PC-9 (cell line): ENCODE measurements around the gene USP11. TPM values are rescaled to one million over a fixed set of nuclear protein-coding genes. Genes with fewer than 3 reads are reported as not detected.

Experiments
- BruUV-seq: library from RNA; stranded (reverse); fragments of 400-500 nt; replicated peaks from 2 replicates; lab custom pipeline; 2021; lab: Mats Ljungman, UMichigan
- CTCF ChIA-PET: fragments of 300-600 bp; sonication (Branson Sonifier 250); formaldehyde crosslinking; loops from one replicate; lab custom pipeline; 2022; ENCODE audit warnings: antibody characterized with exemption; lab: Charles Lee
- POLR2A ChIA-PET: fragments of 300-600 bp; sonication (Branson Sonifier 250); formaldehyde crosslinking; loops from one replicate; lab custom pipeline; 2022; ENCODE audit warnings: antibody characterized with exemption; ENCODE audit not compliant: unreplicated experiment; lab: Charles Lee
- DNase-seq, 2 experiments: peaks; one replicate each; pipeline versions ENCODE4 v3.0.0 to v3.0.0-alpha.2; 2015 to 2022; ENCODE audit warnings: mixed read lengths in 1 of 2
- H2AFZ ChIP-seq: fragments of 200-600 bp; sonication (generic); 2 replicates; pipeline ENCODE4 v1.8.1; 2017; ENCODE audit warnings: antibody characterized with exemption
- H3F3A ChIP-seq: fragments of 200-600 bp; sonication (generic); 2 replicates; pipeline ENCODE4 v1.8.1; 2017; ENCODE audit warnings: antibody characterized with exemption, mild to moderate bottlenecking, low read depth; ENCODE audit not compliant: insufficient read depth
- H3K27ac ChIP-seq: fragments of 200-600 bp; sonication (generic); 2 replicates; pipeline ENCODE4 v1.6.1; 2016; ENCODE audit warnings: mixed run types
- H3K27me3 ChIP-seq: fragments of 200-600 bp; sonication (generic); 2 replicates; pipeline ENCODE4 v1.6.1; 2016; ENCODE audit warnings: low read depth, mixed run types; ENCODE audit not compliant: insufficient read depth
- H3K36me3 ChIP-seq: fragments of 200-600 bp; sonication (generic); 2 replicates; pipeline ENCODE4 v1.6.1; 2016; ENCODE audit warnings: low read depth, mixed run types
- H3K4me1 ChIP-seq: fragments of 200-600 bp; sonication (generic); replicated peaks from 2 replicates; pipeline ENCODE4 v1.6.1; 2016; ENCODE audit warnings: mixed run types; ENCODE audit not compliant: insufficient read depth
- H3K4me2 ChIP-seq: fragments of 200-600 bp; sonication (generic); 2 replicates; pipeline ENCODE4 v1.6.1; 2017; ENCODE audit warnings: mixed run types
- H3K4me3 ChIP-seq: fragments of 200-600 bp; sonication (generic); 2 replicates; pipeline ENCODE4 v1.6.1; 2016; ENCODE audit warnings: mixed run types
- H3K79me2 ChIP-seq: fragments of 200-600 bp; sonication (generic); 2 replicates; pipeline ENCODE4 v1.6.1; 2017; ENCODE audit warnings: low read depth, mixed run types
- H3K9me2 ChIP-seq: fragments of 200-600 bp; sonication (generic); 2 replicates; pipeline ENCODE4 v1.8.1; 2017; ENCODE audit warnings: mild to moderate bottlenecking; ENCODE audit not compliant: insufficient read depth
- H3K9me3 ChIP-seq: fragments of 200-600 bp; sonication (generic); 2 replicates; pipeline ENCODE4 v1.8.1; 2016; ENCODE audit warnings: low read depth; ENCODE audit not compliant: insufficient read depth
- H4K20me1 ChIP-seq: fragments of 200-600 bp; sonication (generic); 2 replicates; pipeline ENCODE4 v1.8.1; 2017; ENCODE audit not compliant: insufficient read depth
- CTCF ChIP-seq: fragments of 200-600 bp; sonication (generic); conservative IDR thresholded peaks from 2 replicates; pipeline ENCODE4 v1.6.1; 2017; ENCODE audit warnings: mixed run types, antibody characterized with exemption, mild to moderate bottlenecking, moderate library complexity
- EZH2 ChIP-seq: fragments of 200-600 bp; sonication (generic); IDR thresholded peaks from 2 replicates; pipeline ENCODE4 v1.8.0; 2017; ENCODE audit warnings: antibody characterized with exemption, low read depth
- intact Hi-C: fragments of 100-400 bp; cut with micrococcal nuclease; formaldehyde crosslinking; loops from one replicate; pipeline ENCODE4 v1.10.0; 2022; ENCODE audit not compliant: unreplicated experiment
- total RNA-seq: library from RNA; stranded (reverse); gene quantifications from 2 replicates; pipeline ENCODE4 v1.2.3, GENCODE V29; 2021

The USP11 gene
- total RNA-seq, 1 experiment from 2014 or later, result 25.3 TPM

DNA sequence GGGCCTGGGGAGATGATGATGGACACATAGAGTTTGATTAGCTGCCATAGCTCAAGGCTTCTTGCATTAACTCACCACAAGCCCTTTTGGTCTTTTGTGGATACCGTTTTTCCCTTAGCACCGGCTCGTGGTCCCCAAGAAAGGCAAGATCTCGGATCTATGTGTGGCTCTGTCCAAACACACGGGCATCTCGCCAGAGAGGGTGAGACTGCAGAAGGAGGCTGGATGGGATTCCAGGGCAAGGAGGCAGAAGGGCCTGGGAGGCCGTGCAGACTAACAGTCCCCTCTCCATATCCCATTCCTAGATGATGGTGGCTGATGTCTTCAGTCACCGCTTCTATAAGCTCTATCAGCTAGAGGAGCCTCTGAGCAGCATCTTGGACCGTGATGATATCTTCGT lies 9.5 kb downstream of the USP11 start:
- no peaks in the 10 kb centered on the region for H3K9me2 ChIP-seq
- no peaks in the 10 kb centered on the region for H3K9me3 ChIP-seq
- no peaks in the 10 kb centered on the region for H3K36me3 ChIP-seq
- BruUV-seq, result no TSS peak
- no peak overlapping the region for H3K27ac ChIP-seq
- H3K4me1 ChIP-seq, result no peaks in the 10 kb centered on the region
- H3F3A ChIP-seq, result no peaks in the 10 kb centered on the region
- ChIA-PET POLR2A (no interaction called here), CTCF (no interaction called here)
- H3K27me3 ChIP-seq, result no peaks in the 10 kb centered on the region
- H3K79me2 ChIP-seq, result no peaks in the 10 kb centered on the region
- no peak for TF ChIP-seq EZH2
- no peak for TF ChIP-seq CTCF
- no peak overlapping the region for H3K4me2 ChIP-seq
- no peaks in the 10 kb centered on the region for H4K20me1 ChIP-seq
- H2AFZ ChIP-seq, result no peak overlapping the region
- no peak overlapping the region for H3K4me3 ChIP-seq
- no peak for DNase-seq
- intact Hi-C loops, result no loop called here

DNA sequence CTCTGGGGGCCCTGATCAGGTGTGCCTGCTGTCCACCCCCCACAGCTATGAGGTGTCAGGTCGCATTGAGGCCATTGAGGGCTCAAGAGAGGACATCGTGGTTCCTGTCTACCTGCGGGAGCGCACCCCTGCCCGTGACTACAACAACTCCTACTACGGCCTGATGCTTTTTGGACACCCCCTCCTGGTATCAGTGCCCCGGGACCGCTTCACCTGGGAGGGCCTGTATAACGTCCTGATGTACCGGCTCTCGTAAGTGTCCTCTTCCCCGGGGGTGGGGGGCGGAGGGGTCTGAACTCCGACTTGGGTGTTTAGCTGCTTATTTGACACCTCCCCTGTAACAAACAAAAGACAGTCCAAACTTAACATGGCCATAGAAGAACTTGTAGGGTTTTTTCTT lies 10.5 kb downstream of the USP11 start:
- Histone ChIP-seq H3K36me3 (no peaks in the 10 kb centered on the region), H3K4me3 (no peak overlapping the region), H4K20me1 (no peaks in the 10 kb centered on the region), H3K27ac (no peak overlapping the region), H3K4me2 (no peak overlapping the region), H3K4me1 (no peaks in the 10 kb centered on the region), H3K79me2 (no peaks in the 10 kb centered on the region), H3K9me2 (no peaks in the 10 kb centered on the region), H3F3A (no peaks in the 10 kb centered on the region), H3K27me3 (no peaks in the 10 kb centered on the region), H3K9me3 (no peaks in the 10 kb centered on the region), H2AFZ (no peak overlapping the region)
- ChIA-PET POLR2A (no interaction called here), CTCF (no interaction called here)
- no peak for DNase-seq
- TF ChIP-seq CTCF, result no peak
- intact Hi-C loops, result no loop called here
- BruUV-seq, result no TSS peak

DNA sequence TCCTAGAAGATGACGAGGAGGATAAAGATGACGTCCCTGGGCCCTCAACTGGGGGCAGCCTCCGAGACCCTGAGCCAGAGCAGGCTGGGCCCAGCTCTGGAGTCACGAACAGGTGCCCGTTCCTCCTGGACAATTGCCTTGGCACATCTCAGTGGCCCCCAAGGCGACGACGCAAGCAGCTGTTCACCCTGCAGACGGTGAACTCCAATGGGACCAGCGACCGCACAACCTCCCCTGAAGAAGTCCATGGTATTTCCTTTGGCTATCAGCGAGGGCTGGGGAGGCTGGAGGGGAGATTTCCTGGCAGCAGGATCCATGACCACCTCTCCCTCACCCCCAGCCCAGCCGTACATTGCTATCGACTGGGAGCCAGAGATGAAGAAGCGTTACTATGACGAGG lies 11.9 kb downstream of the USP11 start:
- Histone ChIP-seq H3K4me3 (no peak overlapping the region), H3K4me2 (no peak overlapping the region), H3K36me3 (no peaks in the 10 kb centered on the region), H3K79me2 (no peaks in the 10 kb centered on the region), H3F3A (no peaks in the 10 kb centered on the region), H4K20me1 (no peaks in the 10 kb centered on the region), H3K9me3 (no peaks in the 10 kb centered on the region), H3K27ac (no peak overlapping the region), H2AFZ (no peak overlapping the region), H3K27me3 (no peaks in the 10 kb centered on the region), H3K9me2 (no peaks in the 10 kb centered on the region), H3K4me1 (no peaks in the 10 kb centered on the region)
- TF ChIP-seq CTCF, result no peak
- TF ChIP-seq EZH2, result no peak
- ChIA-PET CTCF (no interaction called here), POLR2A (interaction anchor here (0.6 to 0.7 kb wide), 2 partner anchors 15 to 37 kb away, joined by 6 to 18 read pairs; no protein-coding TSS in a partner anchor)
- DNase-seq, result no peak
- BruUV-seq, result no TSS peak
- intact Hi-C loops, result no loop called here
